MM.1S (cell line): Measurements from ENCODE around the gene WDPCP.

Experiments used
- DNase-seq: peaks from one replicate; pipeline ENCODE4 v3.0.0-alpha.2; 2015
- H2AFZ ChIP-seq: fragments of 300-600 bp; sonication (generic); 2 replicates; pipeline ENCODE4 v1.6.0; 2016; ENCODE audit warnings: antibody characterized with exemption, low read length
- H3F3A ChIP-seq: fragments of 300-600 bp; sonication (generic); 2 replicates; pipeline ENCODE4 v1.6.1; 2016; ENCODE audit warnings: mild to moderate bottlenecking, antibody characterized with exemption, low read length, moderate library complexity, mixed read lengths; ENCODE audit not compliant: insufficient read depth
- H3K27ac ChIP-seq: fragments of 300-600 bp; sonication (generic); 2 replicates; pipeline ENCODE4 v1.5.1; 2016; ENCODE audit warnings: mild to moderate bottlenecking, low read length
- H3K27me3 ChIP-seq: fragments of 300-600 bp; sonication (generic); replicated peaks from 2 replicates; pipeline ENCODE4 v1.6.0; 2016; ENCODE audit warnings: low read length; ENCODE audit not compliant: insufficient read depth
- H3K36me3 ChIP-seq: fragments of 300-600 bp; sonication (generic); replicated peaks from 2 replicates; pipeline ENCODE4 v1.6.1; 2016; ENCODE audit warnings: mild to moderate bottlenecking, low read length, mixed read lengths; ENCODE audit not compliant: insufficient read depth
- H3K4me1 ChIP-seq: fragments of 300-600 bp; sonication (generic); 2 replicates; pipeline ENCODE4 v1.6.1; 2016; ENCODE audit warnings: low read length, mixed read lengths
- H3K4me2 ChIP-seq: fragments of 300-600 bp; sonication (generic); 2 replicates; pipeline ENCODE4 v1.6.0; 2016; ENCODE audit warnings: low read depth, low read length
- H3K4me3 ChIP-seq: fragments of 300-600 bp; sonication (generic); 2 replicates; pipeline ENCODE4 v1.5.1; 2016; ENCODE audit warnings: low read length, mixed read lengths
- H3K79me2 ChIP-seq: fragments of 300-600 bp; sonication (generic); 2 replicates; pipeline ENCODE4 v1.6.1; 2016; ENCODE audit warnings: mixed run types, low read length, mixed read lengths
- H3K9ac ChIP-seq: fragments of 300-600 bp; sonication (generic); 2 replicates; pipeline ENCODE4 v1.6.1; 2016; ENCODE audit warnings: low read length, mixed read lengths
- H3K9me2 ChIP-seq: fragments of 300-600 bp; sonication (generic); replicated peaks from 2 replicates; pipeline ENCODE4 v1.6.1; 2016; ENCODE audit warnings: mild to moderate bottlenecking, low read length, mixed read lengths; ENCODE audit not compliant: insufficient read depth
- H3K9me3 ChIP-seq: fragments of 300-600 bp; sonication (generic); replicated peaks from 2 replicates; pipeline ENCODE4 v1.6.1; 2016; ENCODE audit warnings: mild to moderate bottlenecking, low read length, mixed read lengths; ENCODE audit not compliant: insufficient read depth
- H4K20me1 ChIP-seq: fragments of 300-600 bp; sonication (generic); 2 replicates; pipeline ENCODE4 v1.6.1; 2016; ENCODE audit warnings: mild to moderate bottlenecking, low read length, moderate library complexity, mixed read lengths; ENCODE audit not compliant: insufficient read depth
- EZH2 ChIP-seq: fragments of 300-600 bp; sonication (generic); optimal IDR thresholded peaks from 2 replicates; pipeline ENCODE3; 2017; ENCODE audit warnings: low read depth, mild to moderate bottlenecking, antibody characterized with exemption, low read length, mixed read lengths
- EZH2phosphoT487 ChIP-seq: fragments of 300-600 bp; sonication (generic); IDR thresholded peaks from 2 replicates; pipeline ENCODE4 v1.6.1; 2018; ENCODE audit warnings: antibody characterized with exemption, low read length
- TF ChIP-seq, protein P1 (sequence below): fragments of 300-600 bp; sonication (generic); IDR thresholded peaks from 2 replicates; pipeline ENCODE4 v1.5.1; 2016; ENCODE audit warnings: antibody characterized with exemption, low read length, mixed read lengths

The WDPCP gene

DNA sequence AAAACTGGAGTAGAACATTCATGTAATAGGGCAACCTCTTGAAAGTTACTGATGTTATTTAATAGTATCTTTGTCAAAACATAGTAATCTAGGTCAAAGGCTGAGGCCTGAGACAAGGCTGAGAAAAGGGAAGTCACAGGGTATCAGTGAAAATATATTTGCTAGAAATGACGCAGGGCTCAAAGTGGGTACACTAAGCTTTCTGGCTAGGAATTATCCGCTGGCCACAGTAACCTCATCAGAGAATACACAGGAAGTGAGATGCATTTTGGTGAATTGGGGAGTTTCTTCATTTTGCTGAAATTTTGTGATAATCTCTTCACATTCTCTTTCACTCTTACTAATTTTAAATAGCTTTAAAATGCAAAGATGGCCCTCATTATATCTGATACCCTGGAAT lies 330.8 kb downstream of the WDPCP start:
- H3K79me2 ChIP-seq, result no peaks in the 10 kb centered on the region
- H3K9me3 ChIP-seq, result no peaks in the 10 kb centered on the region
- no peaks in the 10 kb centered on the region for H3K9me2 ChIP-seq
- H2AFZ ChIP-seq, result no peak overlapping the region
- no peaks in the 10 kb centered on the region for H3K36me3 ChIP-seq
- H3K4me2 ChIP-seq, result no peak overlapping the region
- no peak overlapping the region for H3K9ac ChIP-seq
- H3K27me3 ChIP-seq, result no peaks in the 10 kb centered on the region
- no peak overlapping the region for H3K27ac ChIP-seq
- H3K4me3 ChIP-seq, result no peak overlapping the region
- H3F3A ChIP-seq, result no peaks in the 10 kb centered on the region
- TF ChIP-seq EZH2 (no peak), EZH2phosphoT487 (no peak)
- TF ChIP-seq, protein P1, sequence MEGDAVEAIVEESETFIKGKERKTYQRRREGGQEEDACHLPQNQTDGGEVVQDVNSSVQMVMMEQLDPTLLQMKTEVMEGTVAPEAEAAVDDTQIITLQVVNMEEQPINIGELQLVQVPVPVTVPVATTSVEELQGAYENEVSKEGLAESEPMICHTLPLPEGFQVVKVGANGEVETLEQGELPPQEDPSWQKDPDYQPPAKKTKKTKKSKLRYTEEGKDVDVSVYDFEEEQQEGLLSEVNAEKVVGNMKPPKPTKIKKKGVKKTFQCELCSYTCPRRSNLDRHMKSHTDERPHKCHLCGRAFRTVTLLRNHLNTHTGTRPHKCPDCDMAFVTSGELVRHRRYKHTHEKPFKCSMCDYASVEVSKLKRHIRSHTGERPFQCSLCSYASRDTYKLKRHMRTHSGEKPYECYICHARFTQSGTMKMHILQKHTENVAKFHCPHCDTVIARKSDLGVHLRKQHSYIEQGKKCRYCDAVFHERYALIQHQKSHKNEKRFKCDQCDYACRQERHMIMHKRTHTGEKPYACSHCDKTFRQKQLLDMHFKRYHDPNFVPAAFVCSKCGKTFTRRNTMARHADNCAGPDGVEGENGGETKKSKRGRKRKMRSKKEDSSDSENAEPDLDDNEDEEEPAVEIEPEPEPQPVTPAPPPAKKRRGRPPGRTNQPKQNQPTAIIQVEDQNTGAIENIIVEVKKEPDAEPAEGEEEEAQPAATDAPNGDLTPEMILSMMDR, result no peak
- no peak for DNase-seq
- H4K20me1 ChIP-seq, result no peaks in the 10 kb centered on the region
- no peaks in the 10 kb centered on the region for H3K4me1 ChIP-seq

DNA sequence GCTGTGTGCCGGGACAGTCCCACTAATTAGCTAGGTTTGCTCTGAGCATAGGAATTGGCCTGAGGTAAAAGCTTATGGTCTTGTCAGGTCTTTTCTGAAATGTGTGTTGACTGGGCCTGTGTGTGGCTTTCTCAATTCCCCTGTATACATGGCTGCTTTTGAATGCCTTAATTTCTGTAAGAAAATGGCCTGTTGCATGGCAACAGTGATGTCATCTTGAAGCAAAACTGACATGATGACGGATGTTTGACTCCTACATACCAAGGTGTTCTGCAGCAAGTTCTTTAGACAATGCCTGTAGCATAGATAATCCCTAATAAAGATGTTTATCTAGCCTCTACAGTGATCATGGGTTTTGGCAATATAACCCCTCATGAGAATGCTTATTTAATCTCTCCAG lies 339.1 kb downstream of the WDPCP start:
- no peak for DNase-seq

DNA sequence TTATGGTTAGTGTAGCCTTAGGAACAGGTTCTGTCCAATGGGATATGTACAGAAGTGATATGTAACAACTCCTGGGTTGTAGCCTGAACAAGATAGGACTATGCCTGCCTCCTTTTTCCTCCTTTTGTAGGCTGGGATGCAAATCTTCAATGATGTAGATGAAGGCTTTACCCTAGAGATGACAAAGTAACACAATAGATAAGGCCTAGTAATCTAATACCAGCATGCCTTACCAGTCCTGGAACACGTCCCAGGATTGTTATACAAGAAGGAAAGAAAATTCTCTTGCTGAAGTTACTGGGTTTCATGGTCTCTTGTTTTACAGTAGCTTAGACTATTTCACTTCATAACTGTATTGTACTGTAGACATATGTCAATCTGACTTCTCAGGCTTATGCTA lies 345.5 kb downstream of the WDPCP start:
- DNase-seq, result no peak
- no peaks in the 10 kb centered on the region for H3K27me3 ChIP-seq
- no peak overlapping the region for H3K9ac ChIP-seq
- H3K36me3 ChIP-seq, result no peaks in the 10 kb centered on the region
- no peaks in the 10 kb centered on the region for H4K20me1 ChIP-seq
- H3K9me3 ChIP-seq, result no peaks in the 10 kb centered on the region
- no peaks in the 10 kb centered on the region for H3K79me2 ChIP-seq
- H3K4me3 ChIP-seq, result no peak overlapping the region
- no peak overlapping the region for H3K4me2 ChIP-seq
- TF ChIP-seq EZH2 (no peak), EZH2phosphoT487 (no peak)
- TF ChIP-seq, protein P1, result no peak
- no peaks in the 10 kb centered on the region for H3K4me1 ChIP-seq
- no peak overlapping the region for H2AFZ ChIP-seq
- no peak overlapping the region for H3K27ac ChIP-seq
- no peaks in the 10 kb centered on the region for H3F3A ChIP-seq
- H3K9me2 ChIP-seq, result no peaks in the 10 kb centered on the region

More for the DNA sequence above, 339.1 kb downstream of the WDPCP start:
- H3K4me3 ChIP-seq, result no peak overlapping the region
- no peaks in the 10 kb centered on the region for H3F3A ChIP-seq
- H3K9me3 ChIP-seq, result no peaks in the 10 kb centered on the region
- H3K9ac ChIP-seq, result no peak overlapping the region
- H2AFZ ChIP-seq, result no peak overlapping the region
- H3K36me3 ChIP-seq, result no peaks in the 10 kb centered on the region
- TF ChIP-seq, protein P1, result no peak
- no peak for TF ChIP-seq EZH2
- no peak for TF ChIP-seq EZH2phosphoT487
- H4K20me1 ChIP-seq, result no peaks in the 10 kb centered on the region
- no peaks in the 10 kb centered on the region for H3K27me3 ChIP-seq
- H3K4me1 ChIP-seq, result no peaks in the 10 kb centered on the region
- H3K9me2 ChIP-seq, result no peaks in the 10 kb centered on the region
- no peaks in the 10 kb centered on the region for H3K79me2 ChIP-seq
- no peak overlapping the region for H3K4me2 ChIP-seq
- no peak overlapping the region for H3K27ac ChIP-seq
